Tibial nerve (tissue), 4 donors: ENCODE measurements around the gene FAM222A. TPM values are rescaled to one million over a fixed set of nuclear protein-coding genes. Genes with fewer than 3 reads are reported as not detected.

Experiments used
- DNase-seq, 2 donors: peaks; one replicate each; pipeline ENCODE4 v3.0.0-alpha.2; 2019; ENCODE audit warnings: low spot score in 2 of 2
- H3K27ac ChIP-seq, 4 donors: fragments of 200-600 bp; sonication (generic) in 3 of 4; one replicate each; pipeline ENCODE4 v1.5.1; 2017 to 2019; ENCODE audit warnings: mild to moderate bottlenecking in 1 of 4
- H3K27me3 ChIP-seq, 2 donors: fragments of 200-600 bp; sonication (generic) in 1 of 2; one replicate each; pipeline versions ENCODE4 v1.5.1 to v1.6.0; 2017 to 2019
- H3K36me3 ChIP-seq, 3 donors: fragments of 200-600 bp; sonication (generic); one replicate each; pipeline ENCODE4 v1.5.1; 2018 to 2019
- H3K4me1 ChIP-seq, 4 donors: fragments of 200-600 bp; sonication (generic) in 3 of 4; one replicate each; pipeline ENCODE4 v1.5.1; 2017 to 2019
- H3K4me3 ChIP-seq, 4 donors: fragments of 200-600 bp; sonication (generic) in 3 of 4; one replicate each; pipeline ENCODE4 v1.5.1; 2017 to 2019; ENCODE audit warnings: mild to moderate bottlenecking in 1 of 4, moderate library complexity in 1 of 4
- H3K9me3 ChIP-seq, 4 donors: fragments of 200-600 bp; sonication (generic) in 3 of 4; one replicate each; pipeline ENCODE4 v1.5.1; 2017 to 2019
- CTCF ChIP-seq, 5 experiments: fragments of 200-600 bp in 3 of 5; fragments of 450-650 bp in 2 of 5; sonication (generic) in 3 of 5; IDR thresholded peaks; one replicate each; pipeline ENCODE4 v1.5.1; 2016 to 2019; ENCODE audit warnings: antibody characterized with exemption in 5 of 5, mild to moderate bottlenecking in 3 of 5, moderate library complexity in 2 of 5
- EP300 ChIP-seq, 2 donors: sonication (generic); formaldehyde crosslinking; IDR thresholded peaks; one replicate each; pipeline ENCODE4 v1.6.1; 2017; ENCODE audit warnings: antibody characterized with exemption in 2 of 2, mild to moderate bottlenecking in 1 of 2
- POLR2A ChIP-seq, 2 donors: fragments of 450-650 bp; IDR thresholded peaks; one replicate each; pipeline ENCODE4 v1.6.1; 2017; ENCODE audit warnings: antibody characterized with exemption in 2 of 2, mild to moderate bottlenecking in 2 of 2, moderate library complexity in 2 of 2
- WGBS, 2 donors: methylation state at CpG; one replicate each; pipeline ENCODE4 v1.1.5; 2018; 5-methylcytosine and 5-hydroxymethylcytosine counted together
- total RNA-seq, 4 donors: library from RNA; depleted of rRNA; stranded (reverse); fragments of >200 nt; gene quantifications; one replicate each; pipeline ENCODE4 v1.1.0, GENCODE V29; 2016

Gene FAM222A
- total RNA-seq, 4 donors from 2014 or later = 1.3 to 3.3 (median 1.9) TPM

DNA sequence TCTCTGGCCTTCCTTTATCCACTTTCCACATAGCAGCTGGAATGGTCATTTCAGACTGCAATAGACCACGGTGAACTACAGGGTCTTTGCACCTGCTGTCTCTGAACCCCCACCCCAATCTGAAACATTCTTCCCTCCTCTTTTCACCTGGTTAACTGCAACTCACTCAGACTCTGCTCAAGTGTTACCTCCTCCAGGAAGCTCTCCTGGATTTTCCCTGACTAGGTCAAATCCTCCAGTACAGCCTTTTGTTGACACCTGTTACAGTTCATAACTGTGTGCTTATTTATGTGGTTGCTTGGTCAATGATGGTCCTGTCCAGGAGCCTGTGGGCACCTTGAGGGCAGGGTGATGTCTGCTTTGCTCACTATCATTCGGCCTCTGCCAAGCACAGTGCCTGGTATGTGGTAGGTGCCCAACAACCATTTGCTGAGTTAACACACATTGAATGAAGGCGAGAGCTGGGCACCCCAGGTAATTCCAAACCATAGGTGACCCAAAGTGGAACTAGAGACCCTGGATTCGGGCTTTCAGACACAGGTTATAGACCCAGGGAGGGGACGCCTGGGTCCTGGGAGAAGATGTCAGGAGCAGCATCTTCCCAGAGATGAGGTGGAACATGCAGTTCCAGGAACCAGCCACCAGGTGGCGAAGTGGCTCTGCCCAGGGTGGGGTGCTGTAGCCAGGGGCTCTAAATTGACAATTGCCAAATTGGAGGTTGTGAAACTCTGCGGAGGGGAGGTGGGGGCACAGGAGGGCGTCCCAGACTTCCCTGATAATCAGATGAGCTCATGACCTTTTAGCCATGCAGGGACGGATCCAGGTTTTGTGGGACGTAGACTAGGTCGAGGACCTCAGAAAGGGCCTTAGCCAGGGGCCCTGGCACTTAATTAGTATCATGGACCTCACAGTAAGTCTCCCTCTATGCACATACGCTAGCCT is 91.5 kb downstream of the FAM222A start:
- peaks cover 0 to 5% (median 0%) of the 10 kb centered on the region in 4 donors for H3K4me1 ChIP-seq
- no peak overlapping the region for H3K27ac ChIP-seq
- TF ChIP-seq CTCF (IDR thresholded peaks at IDR 0.05) = peak; percentile 92 to 98 (median 94)
- no peak for TF ChIP-seq POLR2A (IDR thresholded peaks at IDR 0.05)
- TF ChIP-seq EP300 (IDR thresholded peaks at IDR 0.05) = no peak
- H3K27me3 ChIP-seq = no peaks in the 10 kb centered on the region
- DNase-seq = peak; percentile 46 to 64
- no peaks in the 10 kb centered on the region for H3K36me3 ChIP-seq
- no peaks in the 10 kb centered on the region for H3K9me3 ChIP-seq
- WGBS, 2 donors = 28 to 30% methylated on average over 10 to 12 of the region's 12 CpGs
- no peak overlapping the region for H3K4me3 ChIP-seq

GRCh38 chr12:109807954-109808643 is 94.5 kb downstream of the FAM222A start:
- Histone ChIP-seq H3K9me3 (no peaks in the 10 kb centered on the region), H3K36me3 (no peaks in the 10 kb centered on the region), H3K4me1 (peaks cover 0 to 5% (median 0%) of the 10 kb centered on the region in 4 donors), H3K27ac (no peak overlapping the region), H3K27me3 (no peaks in the 10 kb centered on the region), H3K4me3 (no peak overlapping the region)
- 92% methylated on average over 10 to 12 of the region's 12 CpGs for WGBS, 2 donors
- DNase-seq = no peak
- no peak for TF ChIP-seq EP300 (IDR thresholded peaks at IDR 0.05)
- TF ChIP-seq POLR2A (IDR thresholded peaks at IDR 0.05) = no peak
- no peak for TF ChIP-seq CTCF (IDR thresholded peaks at IDR 0.05)

DNA sequence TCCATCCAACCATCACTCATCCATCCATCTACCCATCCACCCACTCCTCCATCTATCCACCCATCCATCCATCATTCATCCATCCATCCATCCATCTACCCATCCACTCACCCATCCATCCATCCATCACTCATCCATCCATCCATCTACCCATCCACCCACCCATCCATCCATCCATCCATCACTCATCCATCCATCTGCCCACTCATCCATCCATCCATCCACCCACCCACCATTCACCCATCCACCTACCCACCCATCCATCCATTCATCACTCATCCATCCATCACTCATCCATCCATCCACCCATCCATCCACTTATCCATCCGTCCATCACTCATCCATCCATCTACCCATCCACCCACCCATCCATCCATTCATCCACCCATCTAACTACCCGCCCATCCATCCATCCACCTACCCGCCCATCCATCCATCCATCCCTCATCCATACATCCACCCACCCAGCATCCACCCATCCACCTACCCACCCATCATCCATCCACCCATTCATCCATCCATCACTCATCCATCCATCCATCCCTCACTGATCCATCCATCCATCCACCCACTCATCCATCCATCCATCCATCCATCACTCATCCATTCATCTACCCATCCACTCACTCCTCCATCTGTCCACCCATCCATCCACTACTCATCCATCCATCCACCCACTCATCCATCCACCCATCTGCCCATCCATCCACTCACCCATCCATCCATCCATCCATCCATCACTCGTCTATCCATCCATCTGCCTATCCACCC is 95.4 kb downstream of the FAM222A start:
- no peaks in the 10 kb centered on the region for H3K27me3 ChIP-seq
- no peak overlapping the region for H3K27ac ChIP-seq
- H3K36me3 ChIP-seq = no peaks in the 10 kb centered on the region
- DNase-seq = no peak
- H3K9me3 ChIP-seq = no peaks in the 10 kb centered on the region
- H3K4me1 ChIP-seq = peaks cover 0 to 5% (median 0%) of the 10 kb centered on the region in 4 donors
- 89 to 94% methylated on average over 4 of the region's 4 CpGs for WGBS, 2 donors
- no peak for TF ChIP-seq EP300 (IDR thresholded peaks at IDR 0.05)
- no peak for TF ChIP-seq POLR2A (IDR thresholded peaks at IDR 0.05)
- no peak for TF ChIP-seq CTCF (IDR thresholded peaks at IDR 0.05)
- H3K4me3 ChIP-seq = no peak overlapping the region

DNA sequence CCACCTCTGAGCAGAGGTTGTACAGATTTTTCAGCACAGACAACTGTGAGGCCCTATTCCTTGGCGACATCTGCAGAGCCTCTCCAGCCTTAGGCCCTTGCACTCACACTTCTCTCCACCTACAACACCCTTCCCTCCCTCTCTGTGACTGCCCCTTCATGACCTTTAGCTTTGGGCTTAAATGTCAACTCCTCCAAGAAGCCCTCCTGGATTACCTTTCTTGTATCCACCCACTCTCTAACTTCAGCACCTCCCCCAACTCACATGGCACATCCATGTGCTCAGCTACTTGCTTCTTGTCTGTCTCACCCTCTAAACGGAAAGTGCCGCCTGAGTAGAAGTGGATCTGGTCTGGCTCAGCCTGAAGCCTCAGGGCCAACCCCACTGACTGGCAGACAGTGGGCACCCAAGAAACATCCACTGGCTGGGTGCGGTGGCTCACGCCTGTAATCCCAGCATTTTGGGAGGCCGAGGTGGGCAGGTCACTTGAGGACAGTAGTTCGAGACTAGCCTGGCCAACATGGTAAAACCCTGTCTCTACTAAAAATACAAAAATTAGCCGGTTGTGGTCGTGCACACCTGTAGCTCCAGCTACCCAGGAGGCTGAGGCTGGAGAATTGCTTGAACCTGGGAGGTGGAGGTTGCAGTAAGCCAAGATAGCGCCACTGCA is 97.5 kb downstream of the FAM222A start:
- Histone ChIP-seq H3K4me1 (no peaks in the 10 kb centered on the region), H3K4me3 (no peak overlapping the region), H3K36me3 (no peaks in the 10 kb centered on the region), H3K9me3 (no peaks in the 10 kb centered on the region), H3K27me3 (no peaks in the 10 kb centered on the region), H3K27ac (no peak overlapping the region)
- no peak for DNase-seq
- WGBS, 2 donors = 83 to 93% methylated on average over 10 of the region's 10 CpGs
- no peak for TF ChIP-seq EP300 (IDR thresholded peaks at IDR 0.05)

GRCh38 chr12:109811624-109811995 is 98.0 kb downstream of the FAM222A start:
- H3K4me1 ChIP-seq = no peaks in the 10 kb centered on the region
- H3K27ac ChIP-seq = no peak overlapping the region
- no peak overlapping the region for H3K4me3 ChIP-seq
- H3K36me3 ChIP-seq = no peaks in the 10 kb centered on the region
- H3K27me3 ChIP-seq = no peaks in the 10 kb centered on the region
- no peak for DNase-seq
- TF ChIP-seq POLR2A (IDR thresholded peaks at IDR 0.05) = no peak
- no peak for TF ChIP-seq CTCF (IDR thresholded peaks at IDR 0.05)
- no peak for TF ChIP-seq EP300 (IDR thresholded peaks at IDR 0.05)
- no peaks in the 10 kb centered on the region for H3K9me3 ChIP-seq
- 65 to 66% methylated on average over 5 of the region's 5 CpGs for whole genome bisulfite sequencing, 2 donors
